Kidney capillary endothelial cell (primary cell): Measurements from ENCODE around the gene PCLO.

Source experiments
- DNase-seq: peaks from one replicate; pipeline ENCODE4 v3.0.0-alpha.2; 2018; ENCODE audit warnings: low spot score

Gene PCLO

DNA sequence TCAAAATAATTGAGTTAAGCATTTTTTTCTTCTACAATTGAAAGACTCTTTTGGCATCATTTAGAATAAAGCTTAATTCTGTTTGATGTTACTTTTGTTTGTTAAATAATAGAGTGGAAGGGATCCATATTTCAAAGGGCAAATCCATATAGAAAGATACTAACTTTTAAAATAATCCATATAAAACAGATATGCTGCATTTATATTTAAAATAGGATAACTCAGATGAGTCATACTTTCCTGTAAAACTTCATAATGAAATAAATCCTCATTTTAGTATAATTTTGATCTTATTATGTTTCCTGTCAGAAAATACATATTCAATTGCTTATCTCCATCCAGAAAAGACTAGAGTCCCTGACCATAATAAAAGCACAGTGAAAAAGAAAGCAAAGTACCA, 323.6 kb downstream of the PCLO start:
- no peak for DNase-seq

DNA sequence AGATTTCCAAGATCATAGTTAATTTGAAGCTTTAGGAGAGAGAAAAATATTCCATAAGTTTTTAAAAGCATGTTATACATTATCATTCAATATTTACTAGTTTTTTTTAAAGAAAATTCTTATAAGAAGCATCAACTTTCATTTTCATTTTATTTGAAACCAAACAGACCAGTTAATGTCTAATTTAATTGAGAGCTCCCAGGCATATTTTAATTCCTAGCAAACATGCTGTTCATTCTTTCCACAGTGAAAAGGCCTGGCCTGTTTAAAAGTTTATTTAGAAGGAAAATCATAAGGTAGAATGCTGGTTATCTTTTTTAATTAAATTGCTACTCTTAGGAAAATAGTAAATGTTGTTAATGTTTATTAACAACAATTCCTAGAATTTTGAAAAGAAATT, 324.4 kb downstream of the PCLO start:
- DNase-seq: no peak

DNA sequence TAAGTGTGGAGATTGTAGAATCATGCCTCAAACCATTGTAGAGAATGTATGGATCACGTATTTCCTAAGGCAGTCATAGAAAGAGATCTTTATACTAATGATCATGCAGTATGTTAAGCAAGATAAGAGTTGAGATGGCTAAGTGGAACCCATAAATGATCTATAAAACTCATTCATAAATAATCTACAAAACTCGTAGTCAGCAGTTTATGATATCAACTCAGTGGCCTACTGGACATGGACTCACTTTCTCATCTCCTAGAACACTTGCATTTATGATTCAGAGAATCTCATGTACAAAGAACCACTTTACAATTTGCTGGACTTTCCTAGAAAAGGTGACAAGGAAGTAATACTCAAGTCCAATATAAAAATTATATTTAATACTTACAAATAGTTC, 339.6 kb downstream of the PCLO start:
- DNase-seq: no peak

DNA sequence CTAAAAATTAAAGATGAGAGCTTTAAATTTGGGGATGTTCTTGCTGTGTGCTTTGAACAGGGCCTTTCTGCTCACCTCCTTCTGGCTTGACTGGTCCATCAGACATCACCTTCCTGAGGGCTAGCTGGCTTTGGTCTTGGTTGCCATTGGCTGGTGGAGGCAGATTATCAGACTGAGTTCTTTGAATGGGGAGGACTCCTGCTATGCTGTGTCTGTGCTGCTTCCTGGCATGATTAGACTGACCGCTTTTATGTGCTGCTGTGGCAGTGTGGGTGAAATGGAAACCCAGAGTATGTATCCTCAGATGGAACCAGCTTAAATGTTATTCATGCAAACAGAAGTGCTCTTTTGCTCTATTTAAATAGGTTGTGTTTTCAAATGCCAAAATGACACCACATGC, 341.6 kb downstream of the PCLO start:
- no peak for DNase-seq

DNA sequence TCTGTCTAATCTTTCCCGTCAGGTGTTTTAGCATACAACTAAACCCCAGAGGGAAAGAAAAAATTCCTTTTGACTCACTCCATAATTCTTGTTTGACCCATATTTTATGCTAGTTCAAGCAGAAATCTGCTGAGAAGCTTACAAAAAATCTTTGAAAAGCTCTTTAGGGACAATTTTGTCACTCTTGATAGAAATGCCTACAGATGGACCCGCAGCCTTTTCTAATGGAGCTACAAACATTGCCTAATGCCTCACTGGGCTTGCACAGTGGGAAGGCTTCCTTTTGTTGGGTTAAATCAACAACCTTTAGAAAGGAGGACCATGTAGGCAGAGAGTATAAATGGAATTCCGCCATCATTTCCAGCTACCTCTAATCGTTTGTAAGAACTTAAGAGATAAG, 344.5 kb downstream of the PCLO start:
- DNase-seq: no peak

DNA sequence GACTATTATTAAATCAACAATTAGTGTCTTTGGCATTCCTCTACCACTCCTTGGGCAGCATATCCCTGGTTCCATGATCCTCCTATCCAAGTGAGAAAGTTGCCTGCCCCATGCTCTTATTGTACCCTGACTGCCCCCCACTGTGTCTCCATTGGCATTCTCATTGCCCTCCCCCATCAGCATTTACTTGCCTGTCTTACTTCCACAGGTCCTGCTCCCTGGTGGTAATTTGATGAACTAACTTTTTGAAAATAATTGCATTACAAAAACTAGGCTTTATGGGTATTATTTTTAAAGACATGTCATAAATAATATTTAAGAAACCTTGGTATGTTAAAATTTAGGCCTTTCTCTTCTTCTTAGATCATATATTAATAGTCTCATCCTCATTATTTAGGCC, 346.4 kb downstream of the PCLO start:
- DNase-seq: no peak

DNA sequence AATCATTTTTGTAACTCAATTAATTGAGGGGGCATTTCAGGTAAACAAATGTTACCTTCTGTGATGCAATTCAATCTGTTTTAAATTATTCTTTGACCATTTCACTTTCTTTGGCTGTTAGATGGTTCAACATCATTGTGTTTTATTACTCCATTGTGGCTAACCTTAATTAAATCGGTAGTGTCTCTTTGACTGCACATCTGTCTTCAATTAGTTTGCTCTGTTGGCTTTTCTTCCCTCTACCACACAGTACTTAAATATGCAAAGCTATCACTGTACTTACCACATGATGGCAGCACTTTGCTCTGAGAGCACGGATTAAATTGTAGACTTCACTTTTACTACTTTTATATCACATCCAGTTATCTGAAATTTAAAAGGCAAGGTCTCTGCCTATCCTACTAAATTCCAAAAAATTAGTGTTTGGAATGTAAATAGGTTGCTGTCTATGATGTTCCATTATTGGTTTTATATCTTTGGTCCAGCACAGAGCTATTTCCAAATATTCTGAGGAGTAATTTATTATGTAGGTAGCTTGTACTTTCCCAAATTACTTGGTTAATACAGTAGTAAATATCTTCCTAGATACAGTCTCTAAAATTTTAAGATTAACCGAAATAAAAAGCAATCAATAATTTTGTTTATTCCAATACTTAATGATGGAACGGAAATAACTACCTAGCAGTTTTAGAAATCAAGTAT, 352.0 kb downstream of the PCLO start:
- DNase-seq: peak; percentile 45

DNA sequence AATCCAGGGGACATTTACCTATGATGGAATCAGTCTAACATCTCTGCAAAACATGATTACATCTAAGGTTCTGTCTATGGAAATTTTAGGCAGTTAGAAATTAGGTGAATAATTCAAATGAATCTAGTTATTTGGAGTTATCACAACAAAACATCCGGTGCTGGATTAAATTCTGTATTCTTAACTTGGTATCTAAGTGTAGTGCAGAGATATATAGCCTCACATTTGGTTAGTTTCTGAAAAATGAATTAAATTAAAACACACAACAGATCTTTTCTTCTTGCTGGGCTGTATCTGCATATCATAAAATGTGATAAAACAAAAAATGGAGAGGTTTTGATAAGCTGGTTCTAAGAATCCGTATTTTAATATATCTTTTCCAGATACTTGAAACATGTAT, 354.1 kb downstream of the PCLO start:
- no peak for DNase-seq

DNA sequence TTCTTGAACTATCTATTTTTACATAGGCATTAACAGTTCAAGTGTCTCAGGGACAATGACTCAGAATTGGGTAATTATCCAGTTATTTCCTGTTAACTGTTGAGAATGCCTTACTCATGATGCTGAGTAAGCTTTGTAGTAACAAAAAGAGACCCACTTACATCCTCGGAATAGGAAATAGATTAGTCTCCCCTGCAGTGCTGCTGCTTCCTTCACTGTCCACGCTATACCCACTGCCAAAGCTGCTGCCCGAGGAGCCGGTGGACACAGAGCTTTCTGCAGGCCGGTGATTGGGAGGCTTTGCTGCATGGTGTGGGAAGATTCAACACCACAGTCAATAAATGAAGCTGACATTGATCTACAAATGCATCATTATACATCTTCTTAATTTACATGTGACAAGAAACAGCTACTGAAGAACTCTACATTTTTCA, 357.1 kb downstream of the PCLO start:
- DNase-seq: peak; percentile 98

DNA sequence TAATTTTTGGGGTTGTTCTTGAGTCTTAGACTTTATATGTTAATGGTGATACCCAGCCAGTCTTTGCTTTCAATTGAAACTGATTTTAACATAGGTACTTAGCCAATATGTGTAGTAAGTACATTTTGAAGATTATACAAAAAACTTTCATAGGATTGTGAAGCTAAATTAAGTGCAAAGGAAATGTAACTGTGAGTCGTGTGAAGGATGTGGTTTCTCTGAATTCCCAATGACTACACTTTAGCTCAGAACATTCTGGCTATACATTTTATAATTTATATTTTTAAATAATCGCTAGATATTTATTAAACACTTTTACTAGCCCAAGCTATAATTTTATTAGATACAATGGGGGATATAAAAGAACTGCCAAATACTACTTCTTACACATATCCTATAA, 359.3 kb downstream of the PCLO start:
- peak; percentile 25 for DNase-seq

DNA sequence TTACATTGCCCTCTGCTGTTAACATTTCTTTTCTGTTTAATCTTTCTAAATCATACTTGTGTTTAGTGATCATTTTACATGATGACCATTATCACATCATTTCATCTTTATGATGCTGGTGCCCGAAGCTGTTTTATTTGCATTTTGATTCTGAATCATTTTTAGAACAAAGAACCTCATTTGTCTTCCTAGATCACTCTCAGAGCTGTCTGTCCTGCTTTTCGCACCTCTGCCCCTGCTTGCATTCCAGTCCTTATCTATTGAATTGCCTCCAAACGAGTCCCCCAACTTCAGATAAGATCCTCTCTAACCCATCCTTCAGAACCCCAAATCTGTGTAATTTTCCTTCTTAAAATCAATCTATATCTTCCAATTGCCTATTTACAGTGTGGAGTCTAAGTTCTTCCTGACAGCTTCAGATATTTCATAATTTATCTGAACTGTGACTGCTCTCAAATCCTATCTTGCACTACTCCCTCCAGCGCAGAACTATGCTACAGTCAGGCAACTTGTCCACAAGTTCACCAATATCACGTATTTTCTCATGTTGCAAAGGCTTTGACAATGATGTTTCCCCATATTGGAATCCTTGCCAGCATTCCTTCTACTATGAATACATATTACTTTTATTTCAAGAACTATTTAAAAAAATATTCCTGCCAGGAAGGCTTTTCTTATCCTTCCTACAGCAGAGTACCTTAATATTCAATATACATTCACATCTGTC, 372.6 kb downstream of the PCLO start:
- DNase-seq: no peak

DNA sequence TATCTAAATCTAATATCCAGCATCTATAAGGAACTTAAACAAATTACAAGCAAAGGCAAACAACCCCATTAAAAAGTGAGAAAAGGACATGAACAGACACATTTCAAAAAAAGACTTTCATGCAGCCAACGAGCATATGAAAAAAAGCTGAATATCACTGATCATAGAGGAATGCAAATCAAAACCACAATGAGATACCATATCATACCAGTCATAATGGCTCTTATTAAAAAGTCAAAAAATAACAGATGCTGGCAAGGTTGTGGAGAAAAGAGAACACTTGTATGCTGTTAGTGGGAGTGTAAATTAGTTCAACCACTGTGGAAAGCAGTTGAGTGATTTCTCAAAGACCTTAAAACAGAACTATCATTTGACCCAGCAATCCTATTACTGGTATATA, 384.7 kb downstream of the PCLO start:
- DNase-seq: no peak

DNA sequence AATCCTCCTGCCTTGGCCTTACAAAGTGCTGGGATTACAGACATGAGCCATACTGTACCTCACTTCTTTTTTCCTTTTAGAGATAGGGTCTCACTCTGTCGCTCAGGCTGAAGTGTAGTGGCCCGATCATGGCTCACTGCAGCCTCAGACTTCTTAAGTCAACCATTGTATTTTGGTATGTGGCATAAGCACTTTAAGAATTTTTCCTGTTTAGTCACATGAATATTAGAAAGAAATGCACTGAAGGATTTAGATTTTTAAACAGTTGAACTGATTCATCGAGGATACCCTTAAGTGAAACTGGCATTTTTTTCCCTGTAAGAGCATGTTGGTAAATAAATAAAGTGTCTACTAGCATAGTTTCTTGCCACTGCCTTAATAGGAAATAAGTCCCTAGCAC, 399.8 kb downstream of the PCLO start:
- DNase-seq: no peak

DNA sequence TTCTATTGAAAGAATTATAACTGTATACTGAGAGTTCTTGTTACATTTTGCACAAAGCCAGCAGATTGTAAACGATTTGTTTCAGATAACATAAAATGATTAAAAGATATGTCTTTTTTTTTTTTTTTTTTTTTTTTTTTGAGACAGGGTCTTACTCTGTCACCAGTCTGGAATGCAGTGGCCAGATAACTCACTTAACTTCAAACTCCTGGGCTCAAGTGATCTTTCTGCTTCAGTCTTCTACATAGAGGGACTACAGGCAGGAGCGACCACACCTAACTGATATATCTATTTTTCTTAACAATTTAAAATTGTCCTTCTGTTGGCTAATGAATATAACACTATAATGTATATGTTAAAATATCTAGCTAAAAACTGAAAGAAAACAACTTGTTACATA, 401.9 kb downstream of the PCLO start:
- no peak for DNase-seq

DNA sequence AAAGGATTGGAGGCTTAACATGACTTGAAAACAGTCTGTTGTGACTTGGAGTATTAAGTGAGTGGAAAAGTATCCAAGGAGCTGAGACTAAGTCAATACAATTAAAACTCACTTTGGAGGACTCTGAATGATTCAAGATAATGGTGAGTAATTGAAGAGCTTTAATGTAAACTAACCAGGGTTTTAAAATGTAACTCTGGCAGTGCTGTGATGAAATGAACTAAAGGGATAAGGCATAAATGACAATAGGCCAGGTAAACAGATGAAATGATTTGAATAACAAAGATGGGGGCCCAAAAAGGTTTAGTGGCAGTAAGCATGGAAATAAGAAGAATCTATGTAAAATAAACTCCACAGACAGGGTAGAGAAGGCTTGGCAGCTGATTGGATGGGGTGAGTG, 402.6 kb downstream of the PCLO start:
- no peak for DNase-seq

DNA sequence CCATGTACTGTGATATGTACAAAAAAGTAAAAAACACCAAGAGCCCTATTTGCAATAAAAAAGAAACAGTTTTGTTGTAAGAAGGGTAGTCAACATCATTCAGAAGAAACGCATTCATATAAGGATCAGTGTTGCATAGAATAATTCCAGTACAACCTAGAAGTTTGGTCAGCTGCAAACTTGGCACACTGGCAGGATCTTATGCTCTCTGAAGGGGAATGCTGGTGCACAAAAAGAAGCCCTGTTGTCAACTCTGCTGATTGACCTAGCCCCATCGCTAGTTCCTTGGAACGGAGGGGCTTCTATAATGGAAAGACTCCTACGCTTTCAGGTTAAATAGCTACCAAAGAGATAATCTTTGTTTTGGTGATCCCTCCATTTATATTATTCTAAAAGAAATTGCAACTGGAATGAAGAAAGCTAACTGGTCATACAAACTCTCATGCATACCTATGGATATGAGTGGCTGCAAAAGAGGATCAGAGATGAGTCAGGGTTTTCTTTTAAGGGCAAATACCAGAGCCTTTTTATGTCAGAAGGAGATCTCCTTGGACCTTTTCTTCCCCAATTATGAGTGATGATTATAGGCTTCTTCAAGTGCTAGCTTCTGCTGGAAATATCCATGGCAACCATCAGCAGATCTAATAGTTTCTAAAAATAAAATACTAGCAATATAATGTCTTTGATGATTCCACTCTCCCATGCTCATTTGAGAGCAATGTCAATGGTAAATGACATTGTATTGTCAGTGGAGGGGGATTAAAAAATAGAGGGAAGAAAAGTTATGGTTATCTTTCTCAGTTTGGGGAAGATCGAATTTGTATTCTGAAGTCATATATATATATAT, 406.8 kb downstream of the PCLO start:
- no peak for DNase-seq

DNA sequence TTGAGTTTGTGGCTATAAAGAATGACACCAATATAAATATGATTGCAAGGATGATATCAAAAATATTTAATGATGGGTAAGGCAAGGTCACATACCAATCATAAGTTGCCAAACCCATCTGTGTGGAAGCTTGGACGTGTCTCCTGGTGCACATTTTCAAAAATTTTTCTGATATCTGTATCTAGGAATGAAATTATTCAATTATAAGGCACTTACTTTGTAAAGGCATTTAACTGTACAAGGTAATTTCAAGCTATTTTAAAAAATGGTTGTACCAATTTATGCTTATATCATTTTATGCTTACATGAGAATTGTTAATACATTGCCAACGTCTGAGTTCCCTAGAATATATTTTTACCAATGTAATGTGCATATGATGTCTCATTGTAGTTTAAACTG, 412.7 kb downstream of the PCLO start:
- DNase-seq: no peak

DNA sequence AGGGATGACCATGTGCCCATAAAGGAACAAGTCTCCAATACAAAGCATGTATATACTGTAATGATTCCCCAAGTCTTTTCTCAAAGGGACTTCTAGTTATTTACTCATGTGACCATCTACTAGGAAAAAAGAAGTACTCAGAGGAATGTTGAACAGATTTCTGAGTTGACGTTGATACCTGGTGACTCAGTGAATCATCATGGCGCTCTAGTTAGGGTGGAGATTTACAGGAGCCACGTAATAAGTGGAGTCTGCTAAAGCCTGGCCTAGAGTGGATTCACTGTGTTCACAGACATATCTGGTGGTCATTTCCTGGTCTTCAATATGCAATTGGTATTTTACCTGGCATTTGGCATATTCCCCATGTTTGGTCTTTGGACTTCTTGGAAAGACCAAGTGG, 416.9 kb downstream of the PCLO start:
- no peak for DNase-seq

DNA sequence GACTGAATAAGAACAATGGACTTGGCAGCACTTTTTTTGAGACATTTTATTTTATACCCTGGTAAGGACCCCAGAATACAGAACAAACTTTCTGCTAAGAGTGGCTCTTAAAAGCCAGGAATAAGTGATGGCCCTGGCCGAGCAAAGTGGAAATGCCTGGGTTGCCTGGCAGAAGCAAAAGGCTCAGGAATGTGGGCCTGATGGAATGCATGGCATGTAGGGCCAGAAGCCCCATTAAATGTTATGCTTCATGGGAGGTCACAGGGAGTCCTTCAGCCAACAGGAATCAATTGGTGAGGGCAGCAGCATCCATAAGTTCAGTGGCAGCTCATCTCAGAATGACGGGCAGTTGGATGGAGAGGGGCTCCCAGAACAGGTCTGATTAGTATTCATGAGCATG, 417.6 kb downstream of the PCLO start:
- no peak for DNase-seq

DNA sequence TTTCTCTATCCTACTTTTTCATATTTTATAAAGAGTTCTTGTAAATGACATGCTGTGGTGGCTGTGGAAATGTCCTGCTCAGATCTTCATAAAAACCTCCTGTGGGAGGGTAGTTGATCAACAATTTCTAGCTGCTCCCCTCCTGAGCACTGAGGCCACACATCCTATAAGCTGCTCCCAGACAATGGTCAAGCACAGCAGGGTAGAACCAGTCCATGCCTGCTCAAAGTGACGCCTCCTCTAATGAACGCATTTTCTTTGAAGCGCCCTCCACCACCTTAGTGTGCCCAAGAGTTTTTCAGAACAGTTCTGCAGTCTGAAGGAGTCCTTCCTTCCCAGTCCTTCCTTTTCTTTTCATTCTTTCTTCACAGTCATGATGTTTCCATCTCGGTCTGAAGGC, 420.5 kb downstream of the PCLO start:
- no peak for DNase-seq

DNA sequence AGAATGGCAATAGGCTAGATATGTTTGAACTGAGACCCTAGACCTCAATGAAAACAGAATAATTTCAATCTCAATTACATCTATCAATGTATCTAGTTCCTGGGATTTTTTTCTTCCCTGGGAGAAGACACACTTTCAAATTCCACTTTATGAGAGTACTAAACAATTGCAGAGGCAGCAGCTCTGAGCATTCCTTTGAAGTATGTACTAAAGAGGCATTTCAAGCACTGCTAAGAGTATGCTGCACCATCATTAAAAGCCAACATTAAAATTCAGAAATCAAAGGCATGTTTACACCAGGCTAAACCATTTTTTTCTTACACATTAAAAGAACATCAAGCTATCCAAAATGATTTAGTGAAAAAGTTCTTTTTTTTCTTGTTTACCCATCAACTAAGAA, 421.2 kb downstream of the PCLO start:
- DNase-seq: no peak

DNA sequence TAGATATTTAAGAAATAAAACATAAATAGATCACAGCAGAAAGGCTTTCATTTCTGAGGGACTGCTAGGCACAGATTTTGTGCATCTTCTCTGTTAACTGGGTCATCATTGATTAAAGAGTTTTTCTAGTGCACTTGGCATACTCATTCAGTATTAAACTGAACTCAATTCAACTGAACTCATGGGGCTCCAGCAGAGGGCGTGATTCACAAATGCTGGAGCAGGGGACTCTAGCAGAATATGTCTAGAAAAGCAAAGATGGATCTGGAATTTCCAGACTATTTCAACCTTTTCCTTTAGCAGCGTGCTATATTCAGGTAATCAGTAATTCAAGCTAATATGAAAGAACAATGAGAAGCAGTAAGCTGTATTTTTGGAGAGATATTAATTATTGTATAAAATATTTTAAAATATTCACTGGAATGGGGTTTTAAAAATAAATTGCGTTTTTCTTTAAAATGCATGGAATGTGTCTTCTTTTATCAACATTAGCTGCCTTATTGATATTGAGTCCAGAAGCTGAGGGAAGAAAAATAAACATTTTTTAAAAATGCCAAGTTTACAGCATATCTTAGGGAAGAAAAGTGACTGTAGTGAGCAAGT, 422.3 kb downstream of the PCLO start:
- DNase-seq: peak; percentile 45

DNA sequence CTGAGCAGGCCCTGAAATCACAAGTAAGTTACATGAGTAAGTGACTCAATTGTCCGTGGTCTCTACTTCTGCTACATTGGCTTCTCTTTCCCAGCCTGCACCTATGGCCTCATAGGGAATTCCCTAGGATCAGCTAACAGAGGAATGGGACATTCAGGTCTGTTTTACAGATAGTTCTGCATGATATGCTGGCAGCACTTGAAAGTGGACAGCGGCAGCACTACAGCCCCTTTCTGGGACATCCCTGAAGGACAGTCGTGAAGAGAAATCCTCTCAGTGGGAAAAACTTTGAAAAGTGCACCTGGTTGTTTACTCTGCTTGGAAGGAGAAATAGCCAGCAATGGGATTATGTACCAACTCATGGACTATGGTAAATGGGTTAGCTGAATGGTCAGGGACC, 426.1 kb downstream of the PCLO start:
- no peak for DNase-seq
